H1 (cell line): Measurements from ENCODE around the gene MPIG6B. TPM values are rescaled to one million over a fixed set of nuclear protein-coding genes. Genes with fewer than 3 reads are reported as not detected.

Experiments used
- CTCF ChIA-PET: fragments of 300-600 bp; sonication (Branson Sonifier 250); formaldehyde crosslinking; loops from one replicate; lab custom pipeline; 2021; ENCODE audit not compliant: partially characterized antibody; lab: Charles Lee
- POLR2A ChIA-PET: fragments of 300-600 bp; sonication (Branson Sonifier 250); formaldehyde crosslinking; loops from one replicate; lab custom pipeline; 2021; ENCODE audit warnings: inconsistent platforms; ENCODE audit not compliant: partially characterized antibody; lab: Charles Lee
- DNase-seq, 2 experiments: peaks; one replicate each; pipeline versions ENCODE4 v3.0.0 to v3.0.0-alpha.2; 2010 to 2022; ENCODE audit warnings: low spot score in 2 of 2, low read depth in 1 of 2, mixed read lengths in 1 of 2
- FAIRE-seq: peaks from 2 replicates; lab custom pipeline; 2011; peaks lifted over from hg19 to GRCh38; lab: Jason Lieb, UNC
- H2AFZ ChIP-seq: 2 replicates; pipeline ENCODE4 v1.8.1; 2012; ENCODE audit warnings: low read length, inconsistent platforms
- H2AK5ac ChIP-seq: 2 replicates; pipeline ENCODE4 v1.6.1; 2013; ENCODE audit warnings: low read depth, low read length
- H2BK120ac ChIP-seq: replicated peaks from 2 replicates; pipeline ENCODE3; 2013; ENCODE audit warnings: low read depth, low read length, inconsistent platforms
- H2BK12ac ChIP-seq: 2 replicates; pipeline ENCODE4 v1.6.1; 2013; ENCODE audit warnings: low read depth, low read length
- H2BK15ac ChIP-seq: 2 replicates; pipeline ENCODE4 v1.6.1; 2013; ENCODE audit warnings: low read length
- H2BK20ac ChIP-seq: 2 replicates; pipeline ENCODE4 v1.6.1; 2013; ENCODE audit warnings: low read length
- H2BK5ac ChIP-seq: 2 replicates; pipeline ENCODE4 v1.6.1; 2013; ENCODE audit warnings: low read depth, low read length
- H3K14ac ChIP-seq: 2 replicates; pipeline ENCODE4 v1.6.1; 2013; ENCODE audit warnings: inconsistent platforms; ENCODE audit not compliant: insufficient read length
- H3K18ac ChIP-seq: 2 replicates; pipeline ENCODE4 v1.6.1; 2013; ENCODE audit warnings: low read length; ENCODE audit errors: extremely low read depth
- H3K23ac ChIP-seq: 2 replicates; pipeline ENCODE4 v1.6.1; 2013; ENCODE audit warnings: inconsistent platforms; ENCODE audit not compliant: insufficient read length
- H3K23me2 ChIP-seq: 2 replicates; pipeline ENCODE4 v1.6.1; 2013; ENCODE audit warnings: low read depth, low read length
- H3K27ac ChIP-seq: 2 replicates; pipeline ENCODE4 v1.6.1; 2011; ENCODE audit warnings: low read depth, low read length, inconsistent platforms
- H3K27me3 ChIP-seq, 4 experiments: replicated peaks in 1 of 4; 1 replicate in 1 of 4; 2 replicates in 3 of 4; pipeline versions ENCODE4 v1.6.1 to v1.8.1; 2011 to 2013; ENCODE audit warnings: low read length in 3 of 4, mild to moderate bottlenecking in 3 of 4, inconsistent platforms in 2 of 4, mixed read lengths in 2 of 4, moderate library complexity in 1 of 4; ENCODE audit not compliant: control insufficient read depth in 3 of 4, insufficient read depth in 3 of 4; ENCODE audit errors: extremely low read depth in 1 of 4
- H3K36me3 ChIP-seq, 4 experiments: 2 replicates each; pipeline versions ENCODE4 v1.6.1 to v1.8.1; 2011 to 2013; ENCODE audit warnings: mild to moderate bottlenecking in 4 of 4, low read length in 3 of 4, moderate library complexity in 2 of 4, control low read depth in 1 of 4, inconsistent platforms in 1 of 4; ENCODE audit not compliant: insufficient read depth in 4 of 4, control insufficient read depth in 2 of 4
- H3K4ac ChIP-seq: replicated peaks from 2 replicates; pipeline ENCODE3; 2013; ENCODE audit warnings: low read length, low read depth, mixed read lengths, inconsistent platforms; ENCODE audit not compliant: insufficient read length
- H3K4me1 ChIP-seq, 4 experiments: replicated peaks in 1 of 4; 1 replicate in 1 of 4; 2 replicates in 3 of 4; pipeline versions ENCODE4 v1.6.1 to v1.8.1; 2011 to 2013; ENCODE audit warnings: low read length in 3 of 4, inconsistent platforms in 2 of 4, mixed read lengths in 1 of 4; ENCODE audit not compliant: insufficient read depth in 4 of 4, control insufficient read depth in 3 of 4
- H3K4me2 ChIP-seq, 2 experiments: 2 replicates each; pipeline versions ENCODE4 v1.6.1 to v1.8.1; 2011 to 2013; ENCODE audit warnings: low read depth in 2 of 2, low read length in 2 of 2, control low read depth in 1 of 2, inconsistent platforms in 1 of 2, mild to moderate bottlenecking in 1 of 2; ENCODE audit not compliant: insufficient read depth in 1 of 2
- H3K4me3 ChIP-seq, 4 experiments: fragments of 200-600, 300-600 bp in 1 of 4; sonication (generic), shearing (Covaris generic), sonication (Bioruptor Twin) in 1 of 4; 2 replicates each; pipeline versions ENCODE4 v1.5.1 to v1.8.1; 2011 to 2016; ENCODE audit warnings: low read length in 4 of 4, low read depth in 3 of 4, control low read depth in 2 of 4, inconsistent platforms in 2 of 4, mild to moderate bottlenecking in 2 of 4, mixed read lengths in 1 of 4, moderate library complexity in 1 of 4; ENCODE audit not compliant: insufficient read depth in 2 of 4; ENCODE audit errors: extremely low read depth in 1 of 4
- H3K56ac ChIP-seq: replicated peaks from 2 replicates; pipeline ENCODE3; 2013; ENCODE audit warnings: low read depth, mild to moderate bottlenecking, mixed read lengths, low read length, inconsistent platforms; ENCODE audit not compliant: insufficient read length
- H3K79me1 ChIP-seq: 2 replicates; pipeline ENCODE4 v1.6.1; 2013; ENCODE audit warnings: low read depth, low read length, control low read depth
- H3K79me2 ChIP-seq, 2 experiments: 2 replicates each; pipeline versions ENCODE4 v1.6.1 to v1.8.1; 2012 to 2013; ENCODE audit warnings: low read length in 2 of 2, mild to moderate bottlenecking in 2 of 2, inconsistent platforms in 1 of 2; ENCODE audit not compliant: insufficient read depth in 2 of 2, control insufficient read depth in 1 of 2
- H3K9ac ChIP-seq, 4 experiments: replicated peaks in 1 of 4; 1 replicate in 1 of 4; 2 replicates in 3 of 4; pipeline versions ENCODE4 v1.6.1 to v1.8.1; 2011 to 2013; ENCODE audit warnings: low read depth in 3 of 4, low read length in 3 of 4, control low read depth in 2 of 4, mild to moderate bottlenecking in 2 of 4, moderate library complexity in 2 of 4, inconsistent platforms in 1 of 4; ENCODE audit errors: extremely low read depth in 1 of 4
- H3K9me3 ChIP-seq, 2 experiments: 2 replicates each; pipeline versions ENCODE4 v1.6.1 to v1.8.1; 2012 to 2013; ENCODE audit warnings: mild to moderate bottlenecking in 2 of 2, moderate library complexity in 2 of 2, control low read depth in 1 of 2, inconsistent platforms in 1 of 2, low read depth in 1 of 2, low read length in 1 of 2, mixed read lengths in 1 of 2; ENCODE audit not compliant: insufficient read depth in 2 of 2
- H4K20me1 ChIP-seq, 2 experiments: replicated peaks in 1 of 2; 2 replicates each; pipeline versions ENCODE3 to v1.8.1; 2011 to 2013; ENCODE audit warnings: inconsistent platforms in 2 of 2, low read length in 2 of 2, mild to moderate bottlenecking in 1 of 2; ENCODE audit not compliant: insufficient read depth in 2 of 2, control insufficient read depth in 1 of 2
- H4K5ac ChIP-seq: 2 replicates; pipeline ENCODE4 v1.6.1; 2013; ENCODE audit warnings: low read length, low read depth, mixed read lengths, inconsistent platforms; ENCODE audit not compliant: insufficient read length
- H4K8ac ChIP-seq: 2 replicates; pipeline ENCODE4 v1.8.0; 2013; ENCODE audit warnings: mild to moderate bottlenecking, moderate library complexity, low read length, inconsistent platforms; ENCODE audit not compliant: insufficient read depth; ENCODE audit errors: extremely low read depth
- H4K91ac ChIP-seq: replicated peaks from 2 replicates; pipeline ENCODE3; 2013; ENCODE audit warnings: low read length, mixed read lengths, inconsistent platforms; ENCODE audit not compliant: insufficient read length
- ASH2L ChIP-seq: fragments of 200-600, 300-600 bp; sonication (generic); IDR thresholded peaks from one replicate; pipeline ENCODE4 v1.7.1; 2017; ENCODE audit warnings: low read length
- BCL11A ChIP-seq, 2 experiments: IDR thresholded peaks; one replicate each; pipeline ENCODE4 v1.6.1; 2011; ENCODE audit warnings: low read depth in 2 of 2, low read length in 2 of 2, mild to moderate bottlenecking in 2 of 2
- CBX8 ChIP-seq: fragments of 300-800, 300-1000 bp; sonication (generic); IDR thresholded peaks from 2 replicates; pipeline ENCODE4 v1.7.1; 2016; ENCODE audit warnings: low read depth, low read length, borderline replicate concordance
- CHD2 ChIP-seq: IDR thresholded peaks from 2 replicates; pipeline ENCODE4 v1.6.1; 2012; ENCODE audit warnings: low read length, improper control_type of control experiment
- EP300 ChIP-seq, 2 experiments: IDR thresholded peaks; 1 replicate in 1 of 2; 2 replicates in 1 of 2; pipeline ENCODE4 v1.6.1; 2011 to 2012; ENCODE audit warnings: low read depth in 2 of 2, low read length in 2 of 2, mild to moderate bottlenecking in 2 of 2, borderline replicate concordance in 1 of 2, inconsistent platforms in 1 of 2, moderate library complexity in 1 of 2
- KDM4A ChIP-seq: IDR thresholded peaks from one replicate; pipeline ENCODE4 v1.7.1; 2012; ENCODE audit warnings: low read depth, mild to moderate bottlenecking, moderate library complexity, low read length, inconsistent platforms; ENCODE audit not compliant: severe bottlenecking
- POU5F1 ChIP-seq: IDR thresholded peaks from 2 replicates; pipeline ENCODE4 v1.6.1; 2011; ENCODE audit warnings: low read depth, mild to moderate bottlenecking, low read length, moderate library complexity
- RBBP5 ChIP-seq: IDR thresholded peaks from 2 replicates; pipeline ENCODE4 v1.7.1; 2012; ENCODE audit warnings: low read depth, mild to moderate bottlenecking, inconsistent platforms, low read length, moderate library complexity, borderline replicate concordance
- RXRA ChIP-seq: IDR thresholded peaks from 2 replicates; pipeline ENCODE4 v1.6.1; 2011; ENCODE audit warnings: low read depth, mild to moderate bottlenecking, low read length, moderate library complexity; ENCODE audit not compliant: insufficient read depth
- SIRT6 ChIP-seq: IDR thresholded peaks from one replicate; pipeline ENCODE4 v1.7.1; 2012; ENCODE audit warnings: low read length, inconsistent platforms
- SP1 ChIP-seq: IDR thresholded peaks from 2 replicates; pipeline ENCODE4 v1.6.1; 2011; ENCODE audit warnings: low read depth, low read length
- SP2 ChIP-seq: IDR thresholded peaks from 2 replicates; pipeline ENCODE4 v1.6.1; 2012; ENCODE audit warnings: mild to moderate bottlenecking, low read length, inconsistent platforms
- SUZ12 ChIP-seq: fragments of 200-600 bp; sonication (generic); IDR thresholded peaks from 2 replicates; pipeline ENCODE4 v1.6.1; 2012; ENCODE audit warnings: mild to moderate bottlenecking, inconsistent platforms, low read length, moderate library complexity, mixed read lengths
- whole genome bisulfite sequencing, 2 experiments: shearing (Covaris generic) in 1 of 2; methylation state at CpG; one replicate each; pipeline versions ENCODE4 v1.1.6 to v1.1.7; 2013 to 2015; ENCODE audit warnings: low lambda C conversion rate in 2 of 2, mixed read lengths in 2 of 2, inconsistent platforms in 1 of 2, low coverage in 1 of 2, missing lambda C conversion rate in 1 of 2; ENCODE audit not compliant: insufficient replicate concordance in 2 of 2, insufficient coverage in 1 of 2, insufficient read length in 1 of 2; ENCODE audit errors: extremely low coverage in 1 of 2, missing lambda C conversion rate in 1 of 2; 5-methylcytosine and 5-hydroxymethylcytosine counted together
- polyA plus RNA-seq, 7 experiments: library from polyadenylated mRNA; depleted of rRNA in 3 of 7; stranded (reverse) in 5 of 7; unstranded in 2 of 7; fragments of >200 nt in 5 of 7; fragments of 200-250 nt in 2 of 7; gene quantifications; 1 replicate in 5 of 7; 2 replicates in 1 of 7; 4 replicates in 1 of 7; pipeline versions ENCODE4 v1.2.1 to v1.2.3, GENCODE V29; 2011 to 2013; ENCODE audit warnings: missing spikeins in 2 of 7, mixed read lengths in 2 of 7
- total RNA-seq: library from RNA; stranded (reverse); fragmentation: NEBNext Ultra II Directional; extraction: Animal tissue kit (Norgen Biotek cat#: 25700); gene quantifications from 2 replicates; pipeline ENCODE4 v1.2.1, GENCODE V29; 2021

The MPIG6B gene
- total and polyA plus RNA-seq, 2 of the 8 experiments (the other 6 are each of a cell fraction or from before 2014, with no cell fraction given) = 0.18 TPM; not detected in 1

GRCh38 chr6:31681135-31681671 lies 42.0 kb upstream of the MPIG6B start:
- Histone ChIP-seq H3K14ac (no peak overlapping the region), H3K18ac (no peak overlapping the region), H2BK120ac (no peak overlapping the region), H3K4me3 (peak overlapping the region; percentile 22 to 70 (median 60)), H4K5ac (no peak overlapping the region), H3K56ac (peak overlapping the region; percentile 33), H3K4me2 (peak overlapping the region; percentile 11 to 84), H3K9me3 (no peaks in the 10 kb centered on the region), H2BK15ac (peak overlapping the region; percentile 72; the same call in 1 of the 2 replicates), H3K79me1 (no peaks in the 10 kb centered on the region), H4K91ac (no peak overlapping the region), H2AK5ac (no peak overlapping the region), H3K4me1 (peaks cover 0 to 10% (median 7%) of the 10 kb centered on the region in 4 experiments; a peak in 5 of 7 replicates), H3K23ac (no peak overlapping the region), H4K20me1 (no peaks in the 10 kb centered on the region), H2BK12ac (no peak overlapping the region), H3K27ac (no peak overlapping the region), H2BK5ac (peak overlapping the region; percentile 35; the same call in 1 of the 2 replicates), H3K9ac (no peak overlapping the region; a peak in 1 of 7 replicates), H3K27me3 (peaks cover 3 to 13% (median 12%) of the 10 kb centered on the region in 4 experiments; a peak in 6 of 7 replicates), H3K23me2 (peaks cover 11% of the 10 kb centered on the region; the same call in 1 of the 2 replicates), H2AFZ (peak overlapping the region; percentile 15; the same call in 1 of the 2 replicates), H2BK20ac (no peak overlapping the region; the same call in 1 of the 2 replicates), H3K79me2 (no peaks in the 10 kb centered on the region), H4K8ac (no peak overlapping the region; the same call in 1 of the 2 replicates), H3K4ac (no peak overlapping the region), H3K36me3 (no peaks in the 10 kb centered on the region; a peak in 1 of 8 replicates)
- 4% methylated on average over 30 of the region's 40 CpGs; no CpG with 5 or more reads in 1 of the 2 experiments for WGBS, 2 experiments
- ChIA-PET CTCF (interaction anchor here (0.7 to 2.3 kb wide), 15 partner anchors 9 to 149 kb away, joined by 3 to 10 read pairs (median 4); partner anchors contain the start of gene LY6G6D), POLR2A (interaction anchor here (0.8 to 2.5 kb wide), 13 partner anchors 9 to 149 kb away, joined by 3 to 20 read pairs (median 3); partner anchors contain the start of genes C6orf47, CLIC1, CSNK2B and DDAH2)
- peak in 1 of 2 experiments; percentile 70 for DNase-seq
- no peak for FAIRE-seq
- TF ChIP-seq POU5F1 (no peak), SUZ12 (peak; percentile 20; the same call in 1 of the 2 replicates), KDM4A (peak; percentile 56), CBX8 (no peak), SIRT6 (no peak), SP2 (no peak), CHD2 (no peak), RBBP5 (0 out of 2 replicates have a peak, but pooled peaks have one; percentile 56), SP1 (no peak), EP300 (IDR thresholded peaks at IDR 0.05; ENCODE audit: borderline replicate concordance in 1 of 2, low read depth in 2 of 2, low read length in 2 of 2) (no peak), BCL11A (IDR thresholded peaks at IDR 0.05; ENCODE audit: low read depth in 2 of 2, low read length in 2 of 2) (no peak), RXRA (no peak), ASH2L (peak; percentile 71)
